WTC11 (cell line): ENCODE results near the gene CADM1. TPM values are rescaled to one million over a fixed set of nuclear protein-coding genes. Genes with fewer than 3 reads are reported as not detected.
A peak's percentile ranks its signal among the peaks of the same experiment; 100 is the strongest.

ENCODE experiments used
- ATAC-seq: fragments of 200-7000 bp; cut with Tn5 transposase; 2 replicates; pipeline ENCODE4 v1.10.0; 2021; ENCODE audit warnings: mild to moderate bottlenecking, moderate library complexity
- CTCF ChIA-PET: fragments of 300-600 bp; sonication (Branson Sonifier 250); formaldehyde crosslinking; loops from one replicate; lab custom pipeline; 2021; ENCODE audit warnings: antibody characterized with exemption; lab: Charles Lee
- POLR2A ChIA-PET: fragments of 350-600 bp; sonication (Branson Sonifier 250); formaldehyde crosslinking; loops from one replicate; lab custom pipeline; 2021; ENCODE audit warnings: antibody characterized with exemption; lab: Charles Lee
- DNase-seq: peaks from one replicate; pipeline ENCODE4 v3.0.0; 2021; ENCODE audit warnings: low spot score
- H3K27ac Mint-ChIP-seq: 2 replicates; pipeline ENCODE4 v1.8.0; 2021; ENCODE audit warnings: mixed read lengths
- H3K27me3 Mint-ChIP-seq: 2 replicates; pipeline ENCODE4 v1.8.0; 2021; ENCODE audit warnings: low read depth, mild to moderate bottlenecking, moderate library complexity, mixed read lengths
- H3K36me3 Mint-ChIP-seq: 2 replicates; pipeline ENCODE4 v1.8.0; 2021; ENCODE audit warnings: mixed read lengths
- H3K4me1 Mint-ChIP-seq: 2 replicates; pipeline ENCODE4 v1.8.0; 2022; ENCODE audit warnings: mixed read lengths
- H3K4me3 Mint-ChIP-seq: 2 replicates; pipeline ENCODE4 v1.8.0; 2021; ENCODE audit warnings: mild to moderate bottlenecking, moderate library complexity, mixed read lengths
- H3K9me3 Mint-ChIP-seq: 2 replicates; pipeline ENCODE4 v1.8.0; 2021; ENCODE audit warnings: mixed read lengths
- ARID4B ChIP-seq: sonication (generic); formaldehyde crosslinking; IDR thresholded peaks from 2 replicates; pipeline ENCODE4 v1.8.0; 2023; ENCODE audit warnings: missing genetic modification reagents, mild to moderate bottlenecking, borderline replicate concordance
- CBFB ChIP-seq: sonication (generic); formaldehyde crosslinking; IDR thresholded peaks from 2 replicates; pipeline ENCODE4 v1.8.1; 2022; ENCODE audit warnings: mild to moderate bottlenecking, low read depth, missing genetic modification reagents
- FOXK1 ChIP-seq: sonication (generic); formaldehyde crosslinking; IDR thresholded peaks from 2 replicates; pipeline ENCODE4 v1.8.0; 2022; ENCODE audit warnings: mild to moderate bottlenecking, moderate library complexity, missing genetic modification reagents
- HMGA2 ChIP-seq: fragments of 250-450 bp; sonication (Bioruptor Pico); IDR thresholded peaks from 2 replicates; pipeline ENCODE4 v1.4.0; 2021; ENCODE audit warnings: mild to moderate bottlenecking, moderate library complexity
- JAZF1 ChIP-seq: fragments of 250-450 bp; sonication (Bioruptor Pico); IDR thresholded peaks from 2 replicates; pipeline ENCODE4 v1.9.0; 2021; ENCODE audit warnings: moderate library complexity, mild to moderate bottlenecking, inconsistent platforms
- KAT7 ChIP-seq: sonication (generic); formaldehyde crosslinking; IDR thresholded peaks from 2 replicates; pipeline ENCODE4 v1.8.1; 2023; ENCODE audit warnings: missing genetic modification reagents, mild to moderate bottlenecking, borderline replicate concordance
- RORB ChIP-seq: fragments of 250-450 bp; sonication (Bioruptor Pico); IDR thresholded peaks from 2 replicates; pipeline ENCODE4 v1.9.0; 2021; ENCODE audit warnings: mild to moderate bottlenecking
- SOX15 ChIP-seq: fragments of 250-450 bp; sonication (Bioruptor Pico); IDR thresholded peaks from 2 replicates; pipeline ENCODE4 v1.9.0; 2021; ENCODE audit warnings: mild to moderate bottlenecking
- SP1 ChIP-seq: sonication (generic); formaldehyde crosslinking; conservative IDR thresholded peaks from 2 replicates; pipeline ENCODE4 v1.8.1; 2022; ENCODE audit warnings: missing genetic modification reagents
- TEAD1 ChIP-seq: sonication (generic); formaldehyde crosslinking; IDR thresholded peaks from 2 replicates; pipeline ENCODE4 v1.8.0; 2022; ENCODE audit warnings: mild to moderate bottlenecking, missing genetic modification reagents
- TEAD4 ChIP-seq: sonication (generic); formaldehyde crosslinking; IDR thresholded peaks from 2 replicates; pipeline ENCODE4 v1.8.0; 2022; ENCODE audit warnings: mild to moderate bottlenecking, missing genetic modification reagents
- ZNF121 ChIP-seq: sonication (generic); formaldehyde crosslinking; IDR thresholded peaks from 2 replicates; pipeline ENCODE4 v1.8.0; 2023; ENCODE audit warnings: missing genetic modification reagents
- ZNF396 ChIP-seq: fragments of 250-450 bp; sonication (Bioruptor Pico); IDR thresholded peaks from 2 replicates; pipeline ENCODE4 v1.8.0; 2021; ENCODE audit warnings: mild to moderate bottlenecking, moderate library complexity, borderline replicate concordance
- ZNF416 ChIP-seq: fragments of 250-450 bp; sonication (Bioruptor Pico); IDR thresholded peaks from 2 replicates; pipeline ENCODE4 v1.9.0; 2021; ENCODE audit warnings: mild to moderate bottlenecking, inconsistent platforms
- ZNF512 ChIP-seq: sonication (generic); formaldehyde crosslinking; IDR thresholded peaks from 2 replicates; pipeline ENCODE4 v1.8.1; 2022; ENCODE audit warnings: missing genetic modification reagents, borderline replicate concordance
- total RNA-seq: library from RNA; stranded (reverse); gene quantifications from 3 replicates; pipeline ENCODE4 v1.2.3, GENCODE V29; 2021
- TF ChIP-seq, protein P1 (sequence below): fragments of 200-600 bp; IDR thresholded peaks from 2 replicates; pipeline ENCODE4 v1.8.0; 2022; ENCODE audit warnings: antibody characterized with exemption
- TF ChIP-seq, protein P2 (sequence below): sonication (generic); formaldehyde crosslinking; IDR thresholded peaks from 2 replicates; pipeline ENCODE4 v1.8.0; 2022; ENCODE audit warnings: mild to moderate bottlenecking, missing genetic modification reagents
- TF ChIP-seq, protein P3 (sequence below): fragments of 250-450 bp; sonication (Bioruptor Pico); IDR thresholded peaks from 2 replicates; pipeline ENCODE4 v1.8.0; 2021; ENCODE audit warnings: mild to moderate bottlenecking
- TF ChIP-seq, protein P4 (sequence below): fragments of 250-450 bp; sonication (Bioruptor Pico); conservative IDR thresholded peaks from 2 replicates; pipeline ENCODE4 v1.9.0; 2021; ENCODE audit warnings: mild to moderate bottlenecking

CADM1 gene
- total RNA-seq, 1 experiment from 2014 or later = 26.8 TPM

- H3K27ac Mint-ChIP-seq = no peak overlapping the region
- no peaks in the 10 kb centered on the region for H3K4me1 Mint-ChIP-seq
- H3K36me3 Mint-ChIP-seq = no peaks in the 10 kb centered on the region
- no peak for DNase-seq
- H3K4me3 Mint-ChIP-seq = no peak overlapping the region
- no peak for ATAC-seq
- TF ChIP-seq, protein P1, sequence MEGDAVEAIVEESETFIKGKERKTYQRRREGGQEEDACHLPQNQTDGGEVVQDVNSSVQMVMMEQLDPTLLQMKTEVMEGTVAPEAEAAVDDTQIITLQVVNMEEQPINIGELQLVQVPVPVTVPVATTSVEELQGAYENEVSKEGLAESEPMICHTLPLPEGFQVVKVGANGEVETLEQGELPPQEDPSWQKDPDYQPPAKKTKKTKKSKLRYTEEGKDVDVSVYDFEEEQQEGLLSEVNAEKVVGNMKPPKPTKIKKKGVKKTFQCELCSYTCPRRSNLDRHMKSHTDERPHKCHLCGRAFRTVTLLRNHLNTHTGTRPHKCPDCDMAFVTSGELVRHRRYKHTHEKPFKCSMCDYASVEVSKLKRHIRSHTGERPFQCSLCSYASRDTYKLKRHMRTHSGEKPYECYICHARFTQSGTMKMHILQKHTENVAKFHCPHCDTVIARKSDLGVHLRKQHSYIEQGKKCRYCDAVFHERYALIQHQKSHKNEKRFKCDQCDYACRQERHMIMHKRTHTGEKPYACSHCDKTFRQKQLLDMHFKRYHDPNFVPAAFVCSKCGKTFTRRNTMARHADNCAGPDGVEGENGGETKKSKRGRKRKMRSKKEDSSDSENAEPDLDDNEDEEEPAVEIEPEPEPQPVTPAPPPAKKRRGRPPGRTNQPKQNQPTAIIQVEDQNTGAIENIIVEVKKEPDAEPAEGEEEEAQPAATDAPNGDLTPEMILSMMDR = peak; percentile 41
- TF ChIP-seq ZNF416 (CRISPR knock-in tag) = no peak
- TF ChIP-seq, all 79 proteins: peak for 1
- peaks cover 3% of the 10 kb centered on the region for H3K9me3 Mint-ChIP-seq
- ChIA-PET POLR2A (no interaction called here), CTCF (interaction anchor here (0.6 to 1.0 kb wide), 27 partner anchors 8 to 632 kb away, joined by 3 to 10 read pairs (median 3); partner anchors contain the start of gene CADM1)
- H3K27me3 Mint-ChIP-seq = no peaks in the 10 kb centered on the region
Observed at GRCh38 chr11:115334932-115335788, 169.1 kb downstream of the CADM1 start.

DNA sequence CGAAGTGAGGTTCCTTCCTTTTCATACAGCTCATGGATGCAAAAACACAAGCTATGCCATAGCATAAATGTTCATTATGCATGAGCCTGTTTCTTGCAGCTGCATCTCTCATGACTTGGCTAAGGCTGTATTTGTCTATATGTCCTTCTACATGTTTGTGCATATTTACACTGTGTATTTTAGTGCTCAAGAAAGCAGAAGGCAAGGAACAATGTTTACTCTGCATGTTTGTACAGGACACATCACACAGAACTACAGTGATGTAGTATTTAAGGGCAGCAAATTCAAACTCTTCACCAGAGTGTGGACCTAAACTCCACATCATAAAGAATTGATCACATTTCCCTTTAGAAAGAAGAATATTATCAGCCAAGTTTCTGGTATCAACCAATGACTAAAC, 170.3 kb downstream of the CADM1 start:
- Mint-ChIP-seq H3K4me1 (no peaks in the 10 kb centered on the region), H3K36me3 (no peaks in the 10 kb centered on the region), H3K9me3 (peaks cover 3% of the 10 kb centered on the region), H3K27me3 (no peaks in the 10 kb centered on the region), H3K4me3 (no peak overlapping the region), H3K27ac (no peak overlapping the region)
- TF ChIP-seq HMGA2 (CRISPR knock-in tag) (no peak), KAT7 (CRISPR knock-in tag) (no peak), SP1 (CRISPR knock-in tag) (no peak), JAZF1 (no peak), ZNF121 (CRISPR knock-in tag) (no peak), FOXK1 (CRISPR knock-in tag) (no peak), CBFB (no peak)
- TF ChIP-seq, protein P2, sequence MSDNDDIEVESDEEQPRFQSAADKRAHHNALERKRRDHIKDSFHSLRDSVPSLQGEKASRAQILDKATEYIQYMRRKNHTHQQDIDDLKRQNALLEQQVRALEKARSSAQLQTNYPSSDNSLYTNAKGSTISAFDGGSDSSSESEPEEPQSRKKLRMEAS = no peak
- TF ChIP-seq, protein P3, sequence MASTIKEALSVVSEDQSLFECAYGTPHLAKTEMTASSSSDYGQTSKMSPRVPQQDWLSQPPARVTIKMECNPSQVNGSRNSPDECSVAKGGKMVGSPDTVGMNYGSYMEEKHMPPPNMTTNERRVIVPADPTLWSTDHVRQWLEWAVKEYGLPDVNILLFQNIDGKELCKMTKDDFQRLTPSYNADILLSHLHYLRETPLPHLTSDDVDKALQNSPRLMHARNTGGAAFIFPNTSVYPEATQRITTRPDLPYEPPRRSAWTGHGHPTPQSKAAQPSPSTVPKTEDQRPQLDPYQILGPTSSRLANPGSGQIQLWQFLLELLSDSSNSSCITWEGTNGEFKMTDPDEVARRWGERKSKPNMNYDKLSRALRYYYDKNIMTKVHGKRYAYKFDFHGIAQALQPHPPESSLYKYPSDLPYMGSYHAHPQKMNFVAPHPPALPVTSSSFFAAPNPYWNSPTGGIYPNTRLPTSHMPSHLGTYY (CRISPR knock-in tag) = no peak
- TF ChIP-seq, protein P4, sequence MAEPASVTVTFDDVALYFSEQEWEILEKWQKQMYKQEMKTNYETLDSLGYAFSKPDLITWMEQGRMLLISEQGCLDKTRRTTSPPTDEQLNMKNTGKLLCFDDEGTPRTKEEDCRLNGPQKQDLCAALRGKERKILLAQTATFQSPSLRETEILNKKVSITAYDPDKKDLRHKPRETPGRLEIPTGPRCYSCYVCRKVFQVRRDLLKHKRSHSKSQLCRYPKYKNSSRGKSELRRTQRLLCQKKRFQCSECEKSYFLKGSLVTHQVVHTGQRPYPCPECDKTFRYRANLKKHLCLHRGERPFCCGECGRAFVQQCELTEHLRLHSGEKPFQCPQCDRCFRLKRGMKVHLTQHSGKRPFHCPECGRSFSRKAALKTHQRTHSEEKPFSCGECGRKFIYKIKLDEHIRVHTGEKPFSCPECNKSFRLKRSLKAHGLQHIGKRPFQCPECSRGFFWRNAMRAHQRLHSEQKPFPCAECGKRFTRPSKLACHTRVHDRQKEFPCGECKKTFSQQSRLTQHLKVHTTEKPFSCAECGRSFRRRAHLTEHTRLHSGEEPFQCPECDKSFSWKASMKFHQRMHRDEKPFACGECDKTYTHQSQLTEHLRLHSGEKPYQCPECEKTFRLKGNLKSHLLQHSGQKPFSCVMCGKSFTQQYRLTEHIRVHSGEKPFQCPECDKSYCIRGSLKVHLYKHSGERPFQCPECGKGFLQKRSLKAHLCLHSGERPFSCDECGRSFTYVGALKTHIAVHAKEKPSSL (CRISPR knock-in tag) = no peak
- ATAC-seq = no peak
- no peak for DNase-seq
- ChIA-PET CTCF (interaction anchor here (1.5 kb wide), 1 partner anchor 9 kb away, joined by 3 read pairs; no protein-coding TSS in a partner anchor), POLR2A (no interaction called here)

GRCh38 chr11:115333121-115333520, 171.1 kb downstream of the CADM1 start:
- CTCF ChIA-PET = interaction anchor here (0.8 to 1.5 kb wide), 2 partner anchors 8 to 346 kb away, joined by 3 read pairs; no protein-coding TSS in a partner anchor
- Mint-ChIP-seq H3K27me3 (no peaks in the 10 kb centered on the region), H3K4me1 (no peaks in the 10 kb centered on the region), H3K4me3 (no peak overlapping the region), H3K36me3 (no peaks in the 10 kb centered on the region), H3K27ac (no peak overlapping the region), H3K9me3 (peaks cover 3% of the 10 kb centered on the region)
- ATAC-seq = no peak
- no peak for TF ChIP-seq SOX15 (CRISPR knock-in tag)
- TF ChIP-seq TEAD1 = no peak
- no peak for TF ChIP-seq ZNF396 (CRISPR knock-in tag)
- no peak for TF ChIP-seq ARID4B (CRISPR knock-in tag)
- no peak for TF ChIP-seq RORB (CRISPR knock-in tag)
- TF ChIP-seq ZNF512 (CRISPR knock-in tag) = no peak
- no peak for TF ChIP-seq TEAD4 (CRISPR knock-in tag)
- POLR2A ChIA-PET = no interaction called here
- DNase-seq = no peak
